ENCODE measurements around the gene QTRT2. TPM values are rescaled to one million over a fixed set of nuclear protein-coding genes. Genes with fewer than 3 reads are reported as not detected.

QTRT2 gene
- total and polyA plus RNA-seq, 2 of the 8 experiments (the other 6 are each of a cell fraction or from before 2014, with no cell fraction given), result 13.3 to 54.5 TPM

GRCh38 chr3:114056130-114057010 is at the start of gene QTRT2, which contains the start of gene CCDC191 (continued):
- TF ChIP-seq ASH2L (IDR thresholded peaks at IDR 0.05; ENCODE audit: low read length) (peak; percentile 50), SIX5 (IDR thresholded peaks at IDR 0.05; ENCODE audit: low read depth, low read length) (peak; percentile 90)

Measured in H1 (cell line).